Calu3 (cell line): ENCODE measurements around the gene MVK. TPM values are rescaled to one million over a fixed set of nuclear protein-coding genes. Genes with fewer than 3 reads are reported as not detected.

ENCODE experiments used
- BruUV-seq: library from RNA; stranded (reverse); fragments of 400-500 nt; replicated peaks from 2 replicates; lab custom pipeline; 2021; lab: Mats Ljungman, UMichigan
- CTCF ChIA-PET: fragments of 300-600 bp; sonication (Branson Sonifier 250); formaldehyde crosslinking; loops from one replicate; lab custom pipeline; 2022; ENCODE audit warnings: antibody characterized with exemption; lab: Charles Lee
- DNase-seq: peaks from one replicate; pipeline ENCODE4 v3.0.0; 2022
- H3K27ac Mint-ChIP-seq: one replicate; pipeline ENCODE4 v1.8.0; 2022; ENCODE audit warnings: mixed read lengths; ENCODE audit not compliant: unreplicated experiment
- H3K27me3 Mint-ChIP-seq: one replicate; pipeline ENCODE4 v1.8.0; 2022; ENCODE audit warnings: mixed read lengths; ENCODE audit not compliant: unreplicated experiment
- H3K36me3 Mint-ChIP-seq: one replicate; pipeline ENCODE4 v1.8.0; 2022; ENCODE audit warnings: mild to moderate bottlenecking, moderate library complexity, mixed read lengths; ENCODE audit not compliant: insufficient read depth, unreplicated experiment
- H3K4me1 Mint-ChIP-seq: one replicate; pipeline ENCODE4 v1.8.0; 2022; ENCODE audit warnings: mild to moderate bottlenecking, low read depth, mixed read lengths; ENCODE audit not compliant: unreplicated experiment
- H3K4me3 Mint-ChIP-seq: one replicate; pipeline ENCODE4 v1.8.0; 2022; ENCODE audit warnings: mild to moderate bottlenecking, low read depth, moderate library complexity, mixed read lengths; ENCODE audit not compliant: unreplicated experiment
- H3K9me3 Mint-ChIP-seq: one replicate; pipeline ENCODE4 v1.8.0; 2022; ENCODE audit warnings: low read depth, mixed read lengths; ENCODE audit not compliant: unreplicated experiment
- intact Hi-C: fragments of 100-400 bp; cut with micrococcal nuclease; formaldehyde crosslinking; loops from one replicate; pipeline ENCODE4 v1.10.0; 2022; ENCODE audit not compliant: unreplicated experiment
- total RNA-seq: library from RNA; stranded (reverse); gene quantifications from 2 replicates; pipeline ENCODE4 v1.2.3, GENCODE V29; 2022
- TF ChIP-seq, protein P1 (sequence below): fragments of 200-600 bp; IDR thresholded peaks from one replicate; pipeline ENCODE4 v1.8.0; 2022; ENCODE audit warnings: antibody characterized with exemption; ENCODE audit not compliant: unreplicated experiment

MVK gene
- total RNA-seq, 1 experiment from 2014 or later: 41.6 TPM

DNA sequence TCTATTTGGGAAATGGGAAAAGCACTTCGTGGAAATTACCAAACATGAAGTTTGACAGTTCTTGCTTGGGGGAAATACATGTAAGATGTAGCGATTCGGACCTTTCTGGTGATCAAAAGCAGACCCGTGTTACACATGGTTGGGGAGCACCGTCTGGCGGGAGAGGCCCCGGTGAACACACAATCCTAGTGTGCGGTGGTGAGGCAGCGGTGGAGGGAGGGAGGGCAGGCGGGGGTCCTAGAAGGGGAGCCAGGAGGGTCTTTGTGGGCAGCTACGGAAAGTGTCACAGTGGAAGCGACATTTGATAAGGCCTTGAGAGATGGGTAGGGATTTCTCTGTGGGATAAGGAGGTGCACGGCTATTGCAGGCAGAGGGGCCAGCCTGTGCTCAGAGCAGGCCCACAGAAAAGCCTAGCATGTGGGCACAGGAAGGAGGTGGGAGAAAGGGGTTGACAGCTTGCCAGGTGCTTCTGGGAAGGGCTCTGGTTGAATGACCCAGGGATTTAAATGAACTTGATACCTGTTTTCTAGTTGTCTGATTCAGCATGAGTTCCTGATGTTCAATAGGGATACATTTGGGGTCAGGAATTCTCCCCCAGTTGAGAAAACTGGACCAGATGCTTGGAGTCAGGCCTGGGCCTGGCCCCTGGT, 7.2 kb downstream of the MVK start:
- H3K9me3 Mint-ChIP-seq: no peaks in the 10 kb centered on the region
- BruUV-seq: no TSS peak
- intact Hi-C loops: no loop called here
- H3K27me3 Mint-ChIP-seq: no peaks in the 10 kb centered on the region
- CTCF ChIA-PET: no interaction called here
- no peak for DNase-seq
- H3K4me1 Mint-ChIP-seq: peaks cover 9% of the 10 kb centered on the region
- H3K27ac Mint-ChIP-seq: no peak overlapping the region
- H3K4me3 Mint-ChIP-seq: no peak overlapping the region
- peaks cover 44% of the 10 kb centered on the region for H3K36me3 Mint-ChIP-seq
- TF ChIP-seq, protein P1, sequence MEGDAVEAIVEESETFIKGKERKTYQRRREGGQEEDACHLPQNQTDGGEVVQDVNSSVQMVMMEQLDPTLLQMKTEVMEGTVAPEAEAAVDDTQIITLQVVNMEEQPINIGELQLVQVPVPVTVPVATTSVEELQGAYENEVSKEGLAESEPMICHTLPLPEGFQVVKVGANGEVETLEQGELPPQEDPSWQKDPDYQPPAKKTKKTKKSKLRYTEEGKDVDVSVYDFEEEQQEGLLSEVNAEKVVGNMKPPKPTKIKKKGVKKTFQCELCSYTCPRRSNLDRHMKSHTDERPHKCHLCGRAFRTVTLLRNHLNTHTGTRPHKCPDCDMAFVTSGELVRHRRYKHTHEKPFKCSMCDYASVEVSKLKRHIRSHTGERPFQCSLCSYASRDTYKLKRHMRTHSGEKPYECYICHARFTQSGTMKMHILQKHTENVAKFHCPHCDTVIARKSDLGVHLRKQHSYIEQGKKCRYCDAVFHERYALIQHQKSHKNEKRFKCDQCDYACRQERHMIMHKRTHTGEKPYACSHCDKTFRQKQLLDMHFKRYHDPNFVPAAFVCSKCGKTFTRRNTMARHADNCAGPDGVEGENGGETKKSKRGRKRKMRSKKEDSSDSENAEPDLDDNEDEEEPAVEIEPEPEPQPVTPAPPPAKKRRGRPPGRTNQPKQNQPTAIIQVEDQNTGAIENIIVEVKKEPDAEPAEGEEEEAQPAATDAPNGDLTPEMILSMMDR: no peak

DNA sequence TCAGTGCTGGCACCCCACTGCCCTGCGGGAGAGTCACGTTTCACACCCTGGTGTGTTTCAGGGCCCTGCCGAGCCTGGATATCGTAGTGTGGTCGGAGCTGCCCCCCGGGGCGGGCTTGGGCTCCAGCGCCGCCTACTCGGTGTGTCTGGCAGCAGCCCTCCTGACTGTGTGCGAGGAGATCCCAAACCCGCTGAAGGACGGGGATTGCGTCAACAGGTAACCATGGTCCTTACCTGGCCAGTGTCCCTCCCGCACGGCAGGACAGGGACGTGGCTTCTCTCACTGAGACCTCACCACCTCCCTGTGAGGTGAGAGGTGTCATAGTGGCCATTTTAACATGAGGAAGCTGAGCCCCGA, 7.7 kb downstream of the MVK start:
- BruUV-seq: no TSS peak
- Mint-ChIP-seq H3K27me3 (no peaks in the 10 kb centered on the region), H3K27ac (no peak overlapping the region), H3K4me1 (peaks cover 14% of the 10 kb centered on the region), H3K9me3 (no peaks in the 10 kb centered on the region), H3K4me3 (no peak overlapping the region), H3K36me3 (peaks cover 45% of the 10 kb centered on the region)
- TF ChIP-seq, protein P1: no peak
- intact Hi-C loops: no loop called here
- CTCF ChIA-PET: no interaction called here
- no peak for DNase-seq

- intact Hi-C loops: no loop called here
- CTCF ChIA-PET: no interaction called here
- no peaks in the 10 kb centered on the region for H3K27me3 Mint-ChIP-seq
- TF ChIP-seq, protein P1: no peak
- H3K9me3 Mint-ChIP-seq: no peaks in the 10 kb centered on the region
- peaks cover 19% of the 10 kb centered on the region for H3K4me1 Mint-ChIP-seq
- H3K4me3 Mint-ChIP-seq: no peak overlapping the region
- no peak overlapping the region for H3K27ac Mint-ChIP-seq
- peak; percentile 28 for DNase-seq
- H3K36me3 Mint-ChIP-seq: peaks cover 45% of the 10 kb centered on the region
- no TSS peak for BruUV-seq
Observed at GRCh38 chr12:109581856-109582255, 8.3 kb downstream of the MVK start.

DNA sequence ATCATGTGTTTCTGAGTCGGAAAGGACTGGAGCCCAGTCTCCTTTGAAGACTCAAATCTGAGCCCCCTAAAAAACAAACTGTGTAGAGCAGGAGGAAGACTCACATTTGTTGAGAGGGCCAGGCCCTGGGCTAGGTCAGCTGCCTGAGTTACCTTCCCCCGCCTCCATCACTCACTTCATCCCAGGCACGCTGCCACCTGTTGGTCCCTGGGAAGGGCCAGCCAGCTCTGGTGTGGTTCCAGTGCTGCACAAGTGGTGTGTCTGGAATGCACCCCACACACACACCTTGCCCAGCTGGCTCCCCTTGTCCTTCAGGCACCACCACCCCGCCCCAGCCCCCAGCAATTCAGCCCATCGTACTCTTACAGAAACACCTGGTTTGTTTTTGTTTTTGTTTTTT, 9.0 kb downstream of the MVK start:
- Mint-ChIP-seq H3K9me3 (no peaks in the 10 kb centered on the region), H3K27me3 (no peaks in the 10 kb centered on the region), H3K4me3 (no peak overlapping the region), H3K27ac (no peak overlapping the region), H3K4me1 (peaks cover 19% of the 10 kb centered on the region), H3K36me3 (peaks cover 40% of the 10 kb centered on the region)
- no TSS peak for BruUV-seq
- TF ChIP-seq, protein P1: no peak
- peak; percentile 39 for DNase-seq
- intact Hi-C loops: no loop called here
- CTCF ChIA-PET: interaction anchor here (0.5 to 0.7 kb wide), 2 partner anchors 29 to 875 kb away, joined by 3 read pairs; no protein-coding TSS in a partner anchor
